CD4-positive, alpha-beta memory T cell (primary cell): ENCODE results near the gene LSM14B. TPM values are rescaled to one million over a fixed set of nuclear protein-coding genes. Genes with fewer than 3 reads are reported as not detected.

Experiments
- CTCF ChIA-PET: fragments of 350-600 bp; sonication (Branson Sonifier 250); formaldehyde crosslinking; loops from one replicate; lab custom pipeline; 2021; ENCODE audit warnings: inconsistent platforms; ENCODE audit not compliant: partially characterized antibody; lab: Charles Lee
- POLR2A ChIA-PET: fragments of 350-600 bp; sonication (Branson Sonifier 250); formaldehyde crosslinking; loops from one replicate; lab custom pipeline; 2021; ENCODE audit not compliant: partially characterized antibody; lab: Charles Lee
- DNase-seq, 5 donors: peaks; one replicate each; pipeline versions ENCODE4 v3.0.0 to v3.0.0-alpha.2; 2020 to 2022; ENCODE audit warnings: mixed read lengths in 1 of 5
- H3K27ac ChIP-seq: one replicate; pipeline ENCODE4 v1.7.0; 2013; ENCODE audit warnings: low read depth, low read length
- H3K27me3 ChIP-seq: 2 replicates; pipeline ENCODE4 v1.7.0; 2013; ENCODE audit warnings: mild to moderate bottlenecking, low read length, moderate library complexity; ENCODE audit not compliant: insufficient read depth
- H3K36me3 ChIP-seq: 2 replicates; pipeline ENCODE4 v1.7.0; 2013; ENCODE audit warnings: mild to moderate bottlenecking, low read length, moderate library complexity; ENCODE audit not compliant: insufficient read depth
- H3K4me1 ChIP-seq: 2 replicates; pipeline ENCODE4 v1.7.0; 2013; ENCODE audit warnings: mild to moderate bottlenecking, low read length, moderate library complexity; ENCODE audit not compliant: insufficient read depth
- H3K4me3 ChIP-seq, 2 donors: one replicate each; pipeline ENCODE4 v1.7.0; 2013; ENCODE audit warnings: low read length in 2 of 2, mild to moderate bottlenecking in 1 of 2
- H3K9me3 ChIP-seq, 2 donors: one replicate each; pipeline ENCODE4 v1.7.0; 2013; ENCODE audit warnings: low read length in 2 of 2, control low read depth in 1 of 2; ENCODE audit not compliant: control insufficient read depth in 1 of 2
- H3K27ac Mint-ChIP-seq, 7 donors: one replicate each; pipeline ENCODE4 v1.8.0; 2020 to 2021; ENCODE audit warnings: mixed read lengths in 7 of 7, mild to moderate bottlenecking in 6 of 7, inconsistent platforms in 3 of 7, moderate library complexity in 3 of 7
- H3K27me3 Mint-ChIP-seq, 2 donors: one replicate each; pipeline ENCODE4 v1.8.0; 2020 to 2021; ENCODE audit warnings: mixed read lengths in 2 of 2
- H3K36me3 Mint-ChIP-seq, 2 donors: one replicate each; pipeline ENCODE4 v1.8.0; 2020 to 2021; ENCODE audit warnings: mixed read lengths in 2 of 2, inconsistent platforms in 1 of 2, mild to moderate bottlenecking in 1 of 2
- H3K4me1 Mint-ChIP-seq, 4 donors: one replicate each; pipeline ENCODE4 v1.8.0; 2020 to 2021; ENCODE audit warnings: mixed read lengths in 4 of 4, mild to moderate bottlenecking in 1 of 4
- H3K4me3 Mint-ChIP-seq, 8 donors: one replicate each; pipeline ENCODE4 v1.8.0; 2020 to 2021; ENCODE audit warnings: mixed read lengths in 8 of 8, mild to moderate bottlenecking in 7 of 8, moderate library complexity in 6 of 8, inconsistent platforms in 3 of 8
- H3K9me3 Mint-ChIP-seq, 8 donors: one replicate each; pipeline ENCODE4 v1.8.0; 2020 to 2021; ENCODE audit warnings: mixed read lengths in 8 of 8, mild to moderate bottlenecking in 5 of 8, inconsistent platforms in 3 of 8, moderate library complexity in 1 of 8
- intact Hi-C: fragments of 100-400 bp; cut with micrococcal nuclease; formaldehyde crosslinking; loops from one replicate; pipeline ENCODE4 v1.15.1; 2023
- polyA plus RNA-seq, 2 donors: library from polyadenylated mRNA; unstranded; fragments of 300-500 nt; fragmentation: Illumina TruSeq; gene quantifications; one replicate each; pipeline ENCODE4 v1.2.3, GENCODE V29; 2021
- total RNA-seq, 2 experiments: library from RNA; stranded (reverse); gene quantifications; one replicate each; pipeline ENCODE4 v1.2.3, GENCODE V29; 2021

LSM14B gene
- total and polyA plus RNA-seq, 4 experiments from 2014 or later, result 0.78 to 50.3 (median 24.8) TPM

DNA sequence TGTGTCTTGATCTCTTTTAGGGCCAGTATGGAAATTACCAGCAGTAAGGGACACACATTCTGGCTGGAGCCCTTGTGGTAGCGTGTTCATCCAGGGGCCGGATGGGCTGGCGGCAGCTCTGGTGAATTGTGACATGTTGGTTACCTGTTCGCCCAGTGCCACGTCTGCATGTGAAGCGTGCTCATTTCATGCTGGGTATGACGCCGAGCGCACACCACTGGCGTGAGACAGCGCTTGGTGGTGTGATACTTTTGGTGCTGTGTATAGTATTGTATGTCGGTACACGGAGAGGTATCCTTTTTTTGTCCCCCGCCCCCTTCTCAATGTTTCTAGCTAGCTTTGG lies 56.9 kb downstream of the LSM14B start:
- Histone ChIP-seq H3K9me3 (no peaks in the 10 kb centered on the region), H3K4me3 (no peak overlapping the region), H3K36me3 (peaks cover 4% of the 10 kb centered on the region), H3K27me3 (no peaks in the 10 kb centered on the region), H3K27ac (no peak overlapping the region), H3K4me1 (peaks cover 15% of the 10 kb centered on the region)
- DNase-seq, result no peak
- Mint-ChIP-seq H3K36me3 (peaks cover 7 to 22% of the 10 kb centered on the region in 2 donors), H3K9me3 (peaks cover 0 to 2% (median 0%) of the 10 kb centered on the region in 8 donors), H3K27ac (no peak overlapping the region), H3K4me3 (no peak overlapping the region), H3K4me1 (peaks cover 13 to 24% (median 15%) of the 10 kb centered on the region in 4 donors), H3K27me3 (no peaks in the 10 kb centered on the region)
- ChIA-PET POLR2A (no interaction called here), CTCF (no interaction called here)
- intact Hi-C loops, result no loop called here

DNA sequence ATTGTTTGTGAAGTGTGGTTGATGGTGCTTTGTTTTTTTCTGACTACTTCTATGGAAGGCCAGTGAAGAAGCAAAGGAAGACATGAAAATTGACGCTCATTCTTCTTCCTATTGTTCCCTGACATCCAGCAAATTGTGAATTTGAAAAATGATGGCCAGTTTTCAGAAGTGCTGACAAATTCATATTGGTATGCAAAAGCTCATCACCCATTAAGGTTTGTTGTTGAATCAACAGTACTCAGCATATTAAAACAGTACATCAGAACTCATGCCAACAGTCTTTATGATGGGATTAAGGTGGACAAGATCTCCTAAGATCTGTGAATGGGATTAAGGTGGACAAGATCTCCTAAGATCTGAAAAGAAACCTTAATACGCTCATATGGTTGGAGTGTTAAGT lies 59.5 kb downstream of the LSM14B start:
- POLR2A ChIA-PET, result interaction anchor here (1.2 to 1.9 kb wide), 2 partner anchors 60 to 115 kb away, joined by 3 to 4 read pairs; partner anchors contain the start of gene LSM14B
- no peaks in the 10 kb centered on the region for H3K27me3 Mint-ChIP-seq

DNA sequence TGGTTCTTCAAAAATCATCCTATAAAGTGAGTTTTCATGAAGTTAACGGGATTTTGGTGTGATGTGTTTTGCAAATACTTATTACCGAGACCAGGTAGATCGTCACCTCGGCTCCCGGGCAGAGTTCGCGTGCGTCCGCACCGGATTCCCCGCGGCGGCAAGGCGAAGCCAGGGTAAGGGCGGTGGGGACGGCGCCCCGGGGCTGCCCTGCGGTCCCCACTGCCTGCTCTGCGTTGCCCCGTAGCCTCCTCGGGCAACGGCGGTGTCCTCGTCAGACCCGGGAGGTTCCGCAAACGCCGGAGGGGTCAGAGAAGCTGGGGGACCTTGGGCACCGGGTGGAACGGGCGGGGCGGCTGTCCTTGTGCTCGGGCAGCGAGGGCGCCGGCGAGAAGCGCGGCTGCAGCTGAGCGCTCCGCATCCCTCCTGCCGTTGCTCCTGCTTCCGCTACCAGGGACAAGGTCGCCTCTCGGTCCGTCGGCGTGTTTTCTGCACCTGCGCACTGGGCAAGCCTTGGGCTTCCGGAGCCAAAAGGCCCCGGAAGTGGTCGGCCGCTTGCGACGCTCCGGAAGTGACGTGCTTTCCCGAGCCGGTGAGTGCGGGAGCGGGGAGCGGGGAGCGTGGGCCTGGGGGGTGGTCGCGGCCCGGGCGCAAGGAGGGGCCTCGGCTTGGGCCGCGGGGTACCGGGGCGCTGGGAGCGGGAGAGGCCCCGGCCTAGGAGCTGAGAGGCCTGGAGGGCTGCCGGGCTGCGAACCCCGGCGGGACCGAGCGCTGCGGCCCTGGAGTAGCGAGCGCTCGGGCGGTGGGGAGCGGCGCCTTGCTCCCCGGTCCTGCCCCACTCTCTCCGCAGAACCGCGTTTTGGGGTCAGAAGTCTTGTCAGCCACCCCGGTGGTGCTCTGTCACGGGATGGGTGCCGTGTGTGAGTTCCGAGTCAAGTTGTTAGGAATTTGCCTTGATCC lies 60.5 kb downstream of the LSM14B start, which contains the start of gene MTG2:
Gene MTG2, plus strand, starts transcription at position 560 of the 957 bp plus-strand sequence. CDS start 10,393 bp downstream, outside the sequence.
- peaks cover 0 to 2% (median 0%) of the 10 kb centered on the region in 8 donors for H3K9me3 Mint-ChIP-seq
- Histone ChIP-seq H3K27ac (peak within 1 kb of the TSS; percentile 94), H3K36me3 (no peaks in the 10 kb centered on the region), H3K4me1 (peaks cover 22% of the 10 kb centered on the region), H3K27me3 (no peaks in the 10 kb centered on the region), H3K9me3 (no peaks in the 10 kb centered on the region), H3K4me3 (peak within 1 kb of the TSS; percentile 53 to 92)
- H3K4me1 Mint-ChIP-seq, result peaks cover 23 to 50% (median 37%) of the 10 kb centered on the region in 4 donors
- peaks cover 0 to 14% of the 10 kb centered on the region in 2 donors for H3K36me3 Mint-ChIP-seq
- peak; percentile 91 to 96 (median 93) for DNase-seq
- ChIA-PET CTCF (no interaction called here), POLR2A (interaction anchor here (0.6 to 1.9 kb wide), 13 partner anchors 10 to 217 kb away, joined by 3 to 6 read pairs (median 3); partner anchors contain the start of genes LSM14B, OSBPL2, PSMA7 and RPS21)
- intact Hi-C loops, result loop anchor here (1.0 to 5.0 kb wide), 7 partner anchors 39 to 225 kb away; partner anchors contain the start of genes ADRM1, CABLES2, LSM14B and OSBPL2
- H3K27ac Mint-ChIP-seq, result peak within 1 kb of the TSS; percentile 93 to 98 (median 96)
- peak within 1 kb of the TSS; percentile 91 to 97 (median 92) for H3K4me3 Mint-ChIP-seq
- H3K27me3 Mint-ChIP-seq, result no peaks in the 10 kb centered on the region

More for the DNA sequence above, 59.5 kb downstream of the LSM14B start:
- Histone ChIP-seq H3K27me3 (no peaks in the 10 kb centered on the region), H3K4me3 (peak overlapping the region in 1 of 2 donors; percentile 92), H3K4me1 (peaks cover 22% of the 10 kb centered on the region), H3K9me3 (no peaks in the 10 kb centered on the region), H3K27ac (peak overlapping the region; percentile 94), H3K36me3 (no peaks in the 10 kb centered on the region)
- Mint-ChIP-seq H3K4me1 (peaks cover 15 to 41% (median 30%) of the 10 kb centered on the region in 4 donors), H3K4me3 (peak overlapping the region; percentile 89 to 97 (median 92)), H3K27ac (peak overlapping the region; percentile 93 to 98 (median 96)), H3K9me3 (peaks cover 0 to 2% (median 0%) of the 10 kb centered on the region in 8 donors), H3K36me3 (peaks cover 0 to 12% of the 10 kb centered on the region in 2 donors)
- CTCF ChIA-PET, result no interaction called here
- DNase-seq, result peak in 1 of 5 donors; percentile 2
- intact Hi-C loops, result loop anchor here (1.0 to 5.0 kb wide), 5 partner anchors 39 to 225 kb away; partner anchors contain the start of genes CABLES2, OSBPL2, PSMA7 and RPS21

DNA sequence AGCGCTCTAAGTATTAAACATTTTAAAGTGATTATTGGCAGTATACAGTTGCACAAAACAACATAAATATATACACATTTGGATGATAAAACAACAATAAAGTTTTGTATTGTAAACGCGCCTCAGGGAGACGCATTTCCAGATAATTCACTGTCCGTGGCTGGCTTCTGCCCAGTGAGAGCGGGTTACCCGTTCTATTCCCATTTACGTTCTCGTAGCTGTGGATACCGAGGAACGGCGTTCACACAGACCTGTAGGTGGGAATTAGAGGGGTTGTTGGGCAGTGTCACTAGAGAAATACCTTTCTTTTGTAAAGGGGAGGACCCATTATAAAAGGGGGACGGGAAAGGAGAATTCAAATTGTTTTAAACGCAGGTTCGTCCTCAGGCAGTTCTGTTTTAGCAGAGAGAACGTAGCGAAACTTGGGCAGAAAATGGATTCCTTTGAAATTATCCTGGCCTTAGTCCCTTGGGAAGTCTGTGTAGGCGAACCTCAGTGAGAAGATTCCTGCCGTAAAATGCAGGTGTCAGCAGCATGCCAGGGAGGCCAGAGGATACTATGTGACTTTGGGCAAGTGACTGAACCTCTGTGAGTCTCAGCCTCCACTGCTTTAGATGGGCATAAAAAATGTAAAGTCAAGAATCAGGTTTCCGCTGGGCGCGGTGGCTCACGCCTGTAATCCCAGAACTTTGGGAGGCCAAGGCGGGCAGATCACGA lies 61.3 kb downstream of the LSM14B start:
- Mint-ChIP-seq H3K4me1 (peaks cover 23 to 51% (median 38%) of the 10 kb centered on the region in 4 donors), H3K27ac (peak overlapping the region; percentile 90 to 98 (median 95)), H3K36me3 (peaks cover 0 to 14% of the 10 kb centered on the region in 2 donors), H3K4me3 (peak overlapping the region; percentile 88 to 95 (median 92)), H3K27me3 (no peaks in the 10 kb centered on the region), H3K9me3 (peaks cover 0 to 2% (median 0%) of the 10 kb centered on the region in 8 donors)
- intact Hi-C loops, result loop anchor here (1.0 to 5.0 kb wide), 4 partner anchors 61 to 204 kb away; partner anchors contain the start of genes ADRM1, LSM14B and RPS21
- ChIA-PET CTCF (no interaction called here), POLR2A (interaction anchor here (0.6 to 1.9 kb wide), 6 partner anchors 11 to 216 kb away, joined by 3 to 6 read pairs (median 5); partner anchors contain the start of genes LSM14B, OSBPL2 and RPS21)
- Histone ChIP-seq H3K27me3 (no peaks in the 10 kb centered on the region), H3K9me3 (no peaks in the 10 kb centered on the region), H3K27ac (peak overlapping the region; percentile 94), H3K4me1 (peaks cover 22% of the 10 kb centered on the region), H3K4me3 (peak overlapping the region; percentile 53 to 92), H3K36me3 (no peaks in the 10 kb centered on the region)
- no peak for DNase-seq

Other genes starting within 250 kb of the LSM14B start
- gene TAF4, start 56.6 kb upstream of the LSM14B start, total RNA-seq, result 10 to 100 TPM; 32.7 to 33.1 TPM
- 1 to 10 TPM in 1 of 2 donors, under 1 TPM in 1; 0.54 to 2.3 TPM for gene TAF4, start 56.6 kb upstream of the LSM14B start, polyA plus RNA-seq
- gene PSMA7, start 20.9 kb downstream of the LSM14B start, total RNA-seq, result 100 to 1,000 TPM; 182 to 190 TPM
- 100 to 1,000 TPM; 437 to 598 TPM for gene PSMA7, start 20.9 kb downstream of the LSM14B start, polyA plus RNA-seq
- gene SS18L1, start 21.3 kb downstream of the LSM14B start, total RNA-seq, result 10 to 100 TPM; 22.7 to 24.8 TPM
- 1 to 10 TPM in 1 of 2 donors, under 1 TPM in 1; 0.71 to 1.4 TPM for gene SS18L1, start 21.3 kb downstream of the LSM14B start, polyA plus RNA-seq
- gene MTG2, start 60.6 kb downstream of the LSM14B start, total RNA-seq, result 10 to 100 TPM; 48.5 to 50.7 TPM
- gene MTG2, start 60.6 kb downstream of the LSM14B start, polyA plus RNA-seq, result 10 to 100 TPM; 15.9 to 23.9 TPM
- not detected for gene HRH3, start 97.8 kb downstream of the LSM14B start, total RNA-seq
- gene HRH3, start 97.8 kb downstream of the LSM14B start, polyA plus RNA-seq, result not detected
- 10 to 100 TPM; 76.2 to 84.4 TPM for gene OSBPL2, start 116.0 kb downstream of the LSM14B start, total RNA-seq
- 10 to 100 TPM; 14.8 to 22.0 TPM for gene OSBPL2, start 116.0 kb downstream of the LSM14B start, polyA plus RNA-seq
- gene ADRM1, start 180.5 kb downstream of the LSM14B start, total RNA-seq, result 10 to 100 TPM; 59.4 to 62.2 TPM
- gene ADRM1, start 180.5 kb downstream of the LSM14B start, polyA plus RNA-seq, result 100 to 1,000 TPM in 1 of 2 donors, 10 to 100 TPM in 1; 95.8 to 102 TPM
- under 1 TPM in 1 of 2 experiments, not detected in 1; 0.49 TPM for gene LAMA5, start 244.8 kb downstream of the LSM14B start, total RNA-seq
- not detected for gene LAMA5, start 244.8 kb downstream of the LSM14B start, polyA plus RNA-seq